ENCODE results near the gene CRHR1. TPM values are rescaled to one million over a fixed set of nuclear protein-coding genes. Genes with fewer than 3 reads are reported as not detected.

The CRHR1 gene
- total RNA-seq, 2 donors from 2014 or later = not detected

DNA sequence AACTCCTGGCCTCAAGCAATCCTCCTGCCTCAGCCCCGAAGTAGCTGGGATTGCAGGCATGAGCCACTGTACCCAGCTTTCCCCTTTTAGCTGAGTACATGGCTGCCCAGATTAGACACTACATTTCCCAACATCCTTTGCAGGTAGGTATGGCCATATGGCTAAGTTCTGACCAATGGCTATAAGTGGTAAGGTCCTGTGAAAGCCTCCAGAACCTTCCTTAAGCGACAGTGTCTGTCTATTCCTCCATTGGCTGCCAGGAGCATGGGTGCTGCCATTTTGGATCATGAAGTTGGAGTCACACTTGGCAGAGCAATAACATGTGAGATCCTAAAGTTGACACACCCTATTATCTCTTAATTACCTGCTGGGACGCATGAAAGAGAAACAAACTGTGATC is 24.4 kb upstream of the CRHR1 start:
- no peak overlapping the region for H3K27ac ChIP-seq
- no peaks in the 10 kb centered on the region for H3K4me1 ChIP-seq (ENCODE audit: control insufficient read depth in 1 of 2, low read depth in 2 of 2)
- TF ChIP-seq, protein P1, sequence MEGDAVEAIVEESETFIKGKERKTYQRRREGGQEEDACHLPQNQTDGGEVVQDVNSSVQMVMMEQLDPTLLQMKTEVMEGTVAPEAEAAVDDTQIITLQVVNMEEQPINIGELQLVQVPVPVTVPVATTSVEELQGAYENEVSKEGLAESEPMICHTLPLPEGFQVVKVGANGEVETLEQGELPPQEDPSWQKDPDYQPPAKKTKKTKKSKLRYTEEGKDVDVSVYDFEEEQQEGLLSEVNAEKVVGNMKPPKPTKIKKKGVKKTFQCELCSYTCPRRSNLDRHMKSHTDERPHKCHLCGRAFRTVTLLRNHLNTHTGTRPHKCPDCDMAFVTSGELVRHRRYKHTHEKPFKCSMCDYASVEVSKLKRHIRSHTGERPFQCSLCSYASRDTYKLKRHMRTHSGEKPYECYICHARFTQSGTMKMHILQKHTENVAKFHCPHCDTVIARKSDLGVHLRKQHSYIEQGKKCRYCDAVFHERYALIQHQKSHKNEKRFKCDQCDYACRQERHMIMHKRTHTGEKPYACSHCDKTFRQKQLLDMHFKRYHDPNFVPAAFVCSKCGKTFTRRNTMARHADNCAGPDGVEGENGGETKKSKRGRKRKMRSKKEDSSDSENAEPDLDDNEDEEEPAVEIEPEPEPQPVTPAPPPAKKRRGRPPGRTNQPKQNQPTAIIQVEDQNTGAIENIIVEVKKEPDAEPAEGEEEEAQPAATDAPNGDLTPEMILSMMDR (IDR thresholded peaks at IDR 0.05) = no peak
- no peak overlapping the region for H3K4me3 ChIP-seq
- H3K27me3 ChIP-seq (replicated peaks; ENCODE audit: insufficient read depth) = no peaks in the 10 kb centered on the region
- DNase-seq (ENCODE audit: low spot score) (no peak), ATAC-seq (ENCODE audit: insufficient number of reproducible peaks, low FRiP score, low read depth) (no peak)
- no peaks in the 10 kb centered on the region for H3K9me3 ChIP-seq
- no peaks in the 10 kb centered on the region for H3K36me3 ChIP-seq

DNA sequence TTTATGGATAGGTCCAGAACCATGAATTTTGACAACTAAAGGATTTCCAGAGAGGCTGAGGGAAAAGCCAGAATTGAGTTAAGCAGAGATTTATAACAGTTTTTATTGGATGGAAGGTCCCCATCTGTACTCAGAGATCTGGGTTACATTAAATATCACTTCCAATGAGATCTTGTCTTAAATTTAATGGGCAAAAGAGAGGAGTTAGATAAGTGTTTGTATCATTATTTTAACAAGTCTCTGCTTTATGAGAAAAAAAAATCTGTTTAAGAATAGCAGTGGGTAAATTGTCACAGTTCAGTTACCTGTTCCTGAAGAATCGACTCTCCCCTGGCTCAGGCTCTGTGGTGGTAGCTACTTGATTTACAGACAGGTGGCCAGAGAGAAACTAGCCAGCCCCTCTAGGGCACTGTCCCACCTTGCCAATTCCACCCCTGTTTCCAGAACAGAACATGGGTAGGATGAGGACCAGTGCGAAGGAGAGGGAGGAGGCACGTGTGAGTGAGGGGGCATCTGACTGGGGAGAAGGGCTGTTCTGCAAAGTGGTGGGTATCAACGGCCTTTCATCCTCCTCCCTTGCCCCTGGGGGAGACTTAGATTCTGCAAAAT is 22.1 kb upstream of the CRHR1 start:
- no peaks in the 10 kb centered on the region for H3K36me3 ChIP-seq
- H3K4me1 ChIP-seq (ENCODE audit: control insufficient read depth in 1 of 2, low read depth in 2 of 2) = no peaks in the 10 kb centered on the region
- no peaks in the 10 kb centered on the region for H3K27me3 ChIP-seq (replicated peaks; ENCODE audit: insufficient read depth)
- TF ChIP-seq, protein P1 (IDR thresholded peaks at IDR 0.05) = no peak
- no peak for ATAC-seq (ENCODE audit: insufficient number of reproducible peaks, low FRiP score, low read depth)
- H3K27ac ChIP-seq = no peak overlapping the region
- H3K4me3 ChIP-seq = no peak overlapping the region
- H3K9me3 ChIP-seq = no peaks in the 10 kb centered on the region
- no peak for DNase-seq (ENCODE audit: low spot score)

DNA sequence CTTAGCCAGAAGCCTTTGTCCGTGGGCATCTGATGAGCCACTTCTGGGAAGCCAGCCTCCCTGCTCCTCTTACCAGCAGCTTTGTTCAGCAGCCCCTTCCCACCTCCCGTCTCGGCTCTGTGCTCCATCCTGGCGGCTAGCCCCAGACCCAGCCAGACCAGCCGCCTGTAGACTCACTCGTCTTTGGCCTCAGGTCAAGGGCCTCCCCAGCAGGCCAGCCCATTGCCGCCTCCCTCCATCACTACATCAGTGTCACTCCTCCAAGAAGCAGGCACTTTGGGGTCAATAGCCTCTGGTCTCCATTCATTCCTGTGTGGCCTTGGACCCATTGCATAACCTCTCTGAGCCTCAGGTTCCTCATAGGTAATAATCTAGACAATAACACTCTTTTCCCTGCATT is 20.9 kb upstream of the CRHR1 start:
- no peak overlapping the region for H3K27ac ChIP-seq
- H3K4me3 ChIP-seq = no peak overlapping the region
- DNase-seq (ENCODE audit: low spot score) (no peak), ATAC-seq (ENCODE audit: insufficient number of reproducible peaks, low FRiP score, low read depth) (no peak)
- no peaks in the 10 kb centered on the region for H3K9me3 ChIP-seq
- no peaks in the 10 kb centered on the region for H3K4me1 ChIP-seq (ENCODE audit: control insufficient read depth in 1 of 2, low read depth in 2 of 2)
- TF ChIP-seq, protein P1 (IDR thresholded peaks at IDR 0.05) = no peak
- H3K27me3 ChIP-seq (replicated peaks; ENCODE audit: insufficient read depth) = no peaks in the 10 kb centered on the region
- H3K36me3 ChIP-seq = no peaks in the 10 kb centered on the region

DNA sequence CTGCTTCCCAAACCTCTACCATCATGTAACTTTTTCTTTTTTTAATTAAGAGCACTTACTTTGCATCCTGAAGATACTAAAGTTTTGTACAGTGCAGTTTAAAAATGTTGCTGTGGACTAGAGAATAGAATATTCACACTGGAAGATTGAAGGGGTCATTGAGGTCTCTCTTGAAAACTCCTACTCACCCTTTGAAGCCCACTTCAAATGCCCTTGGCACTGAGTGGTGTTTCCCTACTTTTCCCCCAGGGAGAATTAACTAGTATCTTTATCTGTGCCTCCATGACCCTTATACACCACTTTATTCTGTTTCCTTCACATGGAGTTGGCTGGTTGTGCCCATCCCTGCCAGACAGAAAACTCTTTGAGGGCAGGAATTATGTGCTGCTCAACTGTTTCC is 19.6 kb upstream of the CRHR1 start:
- no peaks in the 10 kb centered on the region for H3K9me3 ChIP-seq
- H3K27ac ChIP-seq = no peak overlapping the region
- ATAC-seq (ENCODE audit: insufficient number of reproducible peaks, low FRiP score, low read depth) (no peak), DNase-seq (ENCODE audit: low spot score) (no peak)
- no peak overlapping the region for H3K4me3 ChIP-seq
- H3K27me3 ChIP-seq (replicated peaks; ENCODE audit: insufficient read depth) = no peaks in the 10 kb centered on the region
- H3K36me3 ChIP-seq = no peaks in the 10 kb centered on the region
- TF ChIP-seq, protein P1 (IDR thresholded peaks at IDR 0.05) = no peak
- H3K4me1 ChIP-seq (ENCODE audit: control insufficient read depth in 1 of 2, low read depth in 2 of 2) = no peaks in the 10 kb centered on the region

DNA sequence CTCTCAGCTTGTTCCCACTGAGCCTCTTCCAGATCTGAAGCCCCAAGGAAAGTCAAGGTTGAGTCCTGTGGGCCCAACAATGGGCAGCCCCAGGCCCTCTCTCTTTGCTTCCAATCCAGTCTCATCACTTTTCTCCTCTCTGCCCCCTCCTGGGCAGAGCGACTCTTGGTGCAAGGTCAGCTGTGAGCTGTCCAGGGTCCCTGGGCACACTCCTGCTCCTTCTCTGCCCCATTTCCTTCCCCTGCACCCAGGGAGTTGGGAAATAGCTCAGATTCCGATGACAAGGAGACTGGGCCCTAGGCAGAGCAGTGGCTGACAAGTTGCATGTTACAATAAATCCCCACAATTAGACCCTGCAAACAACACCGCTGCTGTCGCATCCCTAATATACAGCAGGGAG is 16.1 kb upstream of the CRHR1 start:
- DNase-seq (ENCODE audit: low spot score) (no peak), ATAC-seq (ENCODE audit: insufficient number of reproducible peaks, low FRiP score, low read depth) (no peak)
- no peaks in the 10 kb centered on the region for H3K27me3 ChIP-seq (replicated peaks; ENCODE audit: insufficient read depth)
- no peaks in the 10 kb centered on the region for H3K9me3 ChIP-seq
- TF ChIP-seq, protein P1 (IDR thresholded peaks at IDR 0.05) = no peak
- no peaks in the 10 kb centered on the region for H3K4me1 ChIP-seq (ENCODE audit: control insufficient read depth in 1 of 2, low read depth in 2 of 2)
- no peak overlapping the region for H3K4me3 ChIP-seq
- no peak overlapping the region for H3K27ac ChIP-seq
- H3K36me3 ChIP-seq = no peaks in the 10 kb centered on the region
